ES-I3 (cell line): ENCODE data around the gene ENHO.
"Not testable (repeated sequence)": the region's sequence is repeated elsewhere in the genome, so short reads cannot be mapped to it uniquely, and the experiment has no call there.

Experiments used
- H3K36me3 ChIP-seq: 2 replicates; pipeline ENCODE4 v1.6.1; 2013; ENCODE audit warnings: mild to moderate bottlenecking, low read length, control low read depth, moderate library complexity; ENCODE audit not compliant: insufficient read depth
- H3K4me1 ChIP-seq: 2 replicates; pipeline ENCODE4 v1.6.1; 2013; ENCODE audit warnings: mild to moderate bottlenecking, control low read depth, low read length; ENCODE audit not compliant: insufficient read depth
- H3K9ac ChIP-seq: 2 replicates; pipeline ENCODE4 v1.6.1; 2013; ENCODE audit warnings: low read depth, mild to moderate bottlenecking, low read length, moderate library complexity
- H3K9me3 ChIP-seq: 2 replicates; pipeline ENCODE4 v1.6.1; 2013; ENCODE audit warnings: mild to moderate bottlenecking, low read length, moderate library complexity; ENCODE audit not compliant: control insufficient read depth, insufficient read depth

The ENHO gene

DNA sequence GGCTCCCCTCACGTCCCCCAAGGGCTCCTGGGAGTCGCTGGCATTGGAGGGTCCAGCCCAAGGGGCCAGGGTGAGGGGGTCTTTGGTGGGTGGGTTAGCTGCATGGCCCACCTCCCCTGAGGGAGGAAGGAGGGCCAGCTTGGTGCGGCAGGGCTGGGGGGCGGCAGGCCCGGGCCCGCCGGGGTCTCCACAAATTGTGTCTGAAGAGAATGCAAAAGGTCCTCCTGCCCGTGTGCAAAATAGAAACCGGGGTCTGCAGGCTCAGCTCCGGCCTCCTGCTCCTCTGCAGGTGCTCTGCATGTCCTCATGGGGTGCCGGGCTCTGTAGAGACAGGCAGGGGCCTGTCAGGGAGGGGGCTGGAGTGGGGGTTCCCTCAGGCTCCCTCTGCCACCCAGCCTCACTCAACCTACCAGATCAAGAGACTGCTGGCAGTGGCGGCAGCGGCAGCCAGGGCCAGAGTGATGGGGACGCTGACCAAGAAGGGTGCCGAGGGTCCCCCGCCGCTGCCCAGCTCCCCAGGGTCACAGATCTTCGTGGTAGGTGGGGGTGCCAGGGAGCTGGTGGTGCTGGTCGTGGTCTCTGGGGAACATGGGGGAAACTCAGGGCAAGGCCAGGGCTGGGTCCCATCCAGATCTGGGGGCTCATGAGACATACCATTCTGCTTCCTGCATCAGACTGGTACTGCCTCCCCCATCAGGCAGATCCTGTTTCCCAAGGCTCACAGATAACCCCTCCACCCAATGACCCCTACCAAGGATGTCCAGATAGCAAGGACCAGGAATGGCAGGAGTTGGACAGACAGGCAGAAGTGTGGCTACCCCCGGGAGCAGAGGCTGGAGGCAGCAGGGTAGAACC is 29.2 kb upstream of the ENHO start:
- H3K9ac ChIP-seq: no peak overlapping the region
- no peaks in the 10 kb centered on the region for H3K9me3 ChIP-seq
- H3K36me3 ChIP-seq: no peaks in the 10 kb centered on the region
- H3K4me1 ChIP-seq: peaks cover 11% of the 10 kb centered on the region

DNA sequence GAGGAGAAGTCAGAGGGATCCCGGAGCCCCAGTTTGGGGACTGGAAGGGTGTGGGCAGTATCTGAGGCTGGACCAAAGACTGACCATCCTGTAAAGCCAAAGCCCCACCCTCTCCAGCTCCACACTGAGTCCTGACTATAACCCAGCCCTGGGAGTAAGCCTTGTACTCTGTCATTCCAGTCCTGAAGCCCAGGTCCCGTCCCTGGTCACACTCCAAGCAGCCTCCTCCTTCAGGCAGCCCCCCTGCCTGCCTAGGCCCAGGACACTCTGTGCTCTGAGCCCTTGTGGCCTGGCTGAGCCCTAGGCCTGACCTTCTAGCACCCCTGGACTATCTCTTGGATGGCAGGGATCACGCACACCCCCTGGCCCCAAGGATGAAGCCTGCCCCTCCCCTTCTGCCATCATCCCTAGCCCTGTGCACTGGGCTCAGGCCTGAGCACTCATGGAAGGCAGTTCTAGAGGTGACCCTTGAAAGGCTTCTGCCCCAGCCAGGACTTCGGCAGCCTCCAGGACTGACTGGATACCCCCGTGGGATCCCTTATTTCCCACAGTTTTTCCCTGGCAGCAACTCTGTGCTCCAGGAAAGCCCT is 28.0 kb upstream of the ENHO start:
- H3K4me1 ChIP-seq: peaks cover 11% of the 10 kb centered on the region
- no peaks in the 10 kb centered on the region for H3K9me3 ChIP-seq
- no peak overlapping the region for H3K9ac ChIP-seq
- H3K36me3 ChIP-seq: no peaks in the 10 kb centered on the region

DNA sequence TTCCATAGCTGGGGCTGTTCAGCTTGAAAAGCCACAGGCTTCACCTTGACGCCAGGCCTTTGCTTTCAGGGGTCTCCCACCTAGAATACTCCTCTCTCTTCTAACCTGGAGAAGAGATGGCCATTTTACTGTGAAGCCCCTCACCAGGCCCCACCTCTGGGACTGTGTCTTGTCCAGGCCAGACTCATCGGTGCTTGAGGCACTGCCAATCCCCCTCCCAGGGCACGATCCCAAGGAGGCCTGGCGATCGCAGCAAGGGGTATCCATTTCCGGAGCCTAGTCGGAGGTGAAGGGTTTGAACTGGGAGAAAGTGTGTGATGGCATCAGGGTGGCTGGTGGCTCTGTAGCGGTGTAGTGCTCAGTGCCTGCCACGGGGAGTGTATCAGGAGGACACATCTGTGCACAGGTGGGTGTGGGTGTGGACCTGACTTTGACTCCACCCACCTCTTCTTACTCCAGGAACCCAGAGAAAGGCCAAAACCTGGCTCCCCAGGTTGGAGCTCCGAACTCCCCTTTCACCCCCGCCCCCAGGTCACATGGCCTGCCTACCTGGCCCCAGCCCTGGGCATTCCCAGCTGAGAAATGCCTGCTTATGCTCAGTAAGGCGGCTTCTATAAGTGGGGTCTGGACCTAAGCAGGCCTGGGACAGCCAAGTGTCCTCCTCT is 27.4 kb upstream of the ENHO start:
- Histone ChIP-seq H3K9me3 (no peaks in the 10 kb centered on the region), H3K4me1 (peaks cover 6% of the 10 kb centered on the region), H3K9ac (no peak overlapping the region), H3K36me3 (no peaks in the 10 kb centered on the region)

DNA sequence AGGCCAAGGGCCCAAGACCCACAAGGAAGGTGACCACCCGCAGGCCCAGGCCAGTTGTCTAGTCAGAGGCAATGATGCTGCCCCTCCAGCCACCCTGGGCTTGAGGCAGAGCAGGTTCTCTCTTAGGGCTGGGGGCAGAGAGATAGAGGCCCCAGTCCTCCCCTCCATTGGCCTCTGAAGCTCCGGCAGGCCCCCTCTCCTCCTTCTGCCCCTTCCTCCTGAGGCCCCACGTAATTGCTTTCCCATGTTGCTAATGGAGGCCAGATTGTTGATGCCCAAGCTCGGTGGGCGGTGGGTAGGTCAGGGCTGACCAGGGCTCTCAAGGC is 26.6 kb upstream of the ENHO start:
- Histone ChIP-seq H3K4me1 (0 out of 2 replicates have a peak, but pooled peaks cover under 1% of the 10 kb centered on the region), H3K9me3 (no peaks in the 10 kb centered on the region), H3K9ac (no peak overlapping the region), H3K36me3 (no peaks in the 10 kb centered on the region)

DNA sequence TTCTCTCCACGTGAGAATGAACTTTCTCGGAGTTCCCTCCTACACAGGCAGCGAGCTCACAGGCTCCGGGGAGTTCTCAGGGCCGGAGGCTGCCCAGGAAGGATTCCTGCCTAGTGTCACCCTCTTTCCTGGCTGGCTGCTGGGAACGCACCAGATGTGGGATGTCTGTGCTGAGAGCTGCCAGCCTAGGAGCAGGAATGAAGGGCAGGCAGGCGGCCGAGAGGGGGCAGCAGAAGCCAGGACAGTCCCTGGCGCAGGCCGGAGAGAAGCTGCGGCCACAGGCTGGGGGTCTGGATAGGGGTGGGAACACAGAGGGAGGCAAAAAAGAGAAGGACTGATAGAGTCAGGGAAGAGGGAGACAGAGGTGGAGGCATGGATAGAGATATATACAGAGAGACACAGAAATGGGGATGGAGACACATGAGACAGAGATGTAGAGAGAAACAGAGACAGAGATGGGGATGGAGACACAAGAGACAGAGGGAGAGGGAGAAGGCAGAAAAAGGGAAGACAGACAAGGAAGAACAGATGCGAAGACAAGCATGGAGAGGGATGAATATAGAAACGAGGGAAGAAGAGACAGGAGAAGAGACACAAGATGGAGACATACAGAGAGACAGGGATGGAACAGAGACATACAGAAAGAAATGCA is 25.3 kb upstream of the ENHO start:
- no peaks in the 10 kb centered on the region for H3K4me1 ChIP-seq
- H3K9ac ChIP-seq: no peak overlapping the region
- H3K9me3 ChIP-seq: no peaks in the 10 kb centered on the region
- H3K36me3 ChIP-seq: no peaks in the 10 kb centered on the region

DNA sequence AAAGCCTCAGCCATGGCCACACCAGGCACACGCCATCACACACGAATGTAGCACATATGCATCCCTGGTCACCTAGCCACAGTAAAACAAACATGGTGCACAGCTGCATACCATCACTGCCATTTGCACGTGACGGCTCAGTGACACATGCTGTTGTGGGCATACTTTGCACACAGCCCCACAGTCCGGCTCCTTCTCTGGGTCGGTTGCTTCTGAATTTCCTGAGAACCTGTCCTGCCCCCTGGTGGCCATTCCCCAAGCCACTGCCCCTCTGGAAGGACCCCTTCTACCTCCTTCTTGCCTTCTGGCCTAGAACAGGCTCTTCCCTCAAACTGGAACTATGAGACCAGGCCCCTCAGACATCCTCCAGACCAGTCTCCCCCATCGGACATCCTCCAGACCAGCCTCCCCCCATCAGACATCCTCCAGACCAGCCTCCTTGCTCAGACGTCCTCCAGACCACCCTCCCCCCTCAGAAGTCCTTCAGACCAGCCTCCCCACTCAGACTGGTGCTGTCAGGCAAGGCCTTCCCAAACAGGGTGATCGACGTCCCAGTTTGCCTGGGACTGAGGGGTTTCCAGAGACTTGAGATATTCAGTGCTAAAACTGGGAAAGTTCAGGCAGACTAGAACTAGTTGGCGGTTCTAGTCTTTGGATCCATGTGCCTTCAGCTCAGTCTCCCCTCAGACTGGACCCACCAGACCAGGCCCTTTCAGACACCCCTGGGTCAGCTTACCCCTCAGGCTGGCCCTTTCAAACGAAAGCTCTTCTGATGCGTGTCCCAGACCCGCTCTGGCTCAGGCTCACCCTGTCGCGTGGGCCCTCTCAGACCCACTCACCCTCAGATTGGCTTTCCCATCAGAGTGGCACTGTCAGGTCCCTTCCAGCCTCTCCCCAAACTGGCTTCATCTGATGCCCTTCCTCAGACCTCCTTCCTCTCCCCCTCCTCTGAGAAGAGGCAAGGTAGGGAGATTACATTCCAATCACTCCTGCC is 24.3 kb upstream of the ENHO start:
- Histone ChIP-seq H3K9me3 (no peaks in the 10 kb centered on the region), H3K4me1 (no peaks in the 10 kb centered on the region), H3K36me3 (no peaks in the 10 kb centered on the region), H3K9ac (no peak overlapping the region)

DNA sequence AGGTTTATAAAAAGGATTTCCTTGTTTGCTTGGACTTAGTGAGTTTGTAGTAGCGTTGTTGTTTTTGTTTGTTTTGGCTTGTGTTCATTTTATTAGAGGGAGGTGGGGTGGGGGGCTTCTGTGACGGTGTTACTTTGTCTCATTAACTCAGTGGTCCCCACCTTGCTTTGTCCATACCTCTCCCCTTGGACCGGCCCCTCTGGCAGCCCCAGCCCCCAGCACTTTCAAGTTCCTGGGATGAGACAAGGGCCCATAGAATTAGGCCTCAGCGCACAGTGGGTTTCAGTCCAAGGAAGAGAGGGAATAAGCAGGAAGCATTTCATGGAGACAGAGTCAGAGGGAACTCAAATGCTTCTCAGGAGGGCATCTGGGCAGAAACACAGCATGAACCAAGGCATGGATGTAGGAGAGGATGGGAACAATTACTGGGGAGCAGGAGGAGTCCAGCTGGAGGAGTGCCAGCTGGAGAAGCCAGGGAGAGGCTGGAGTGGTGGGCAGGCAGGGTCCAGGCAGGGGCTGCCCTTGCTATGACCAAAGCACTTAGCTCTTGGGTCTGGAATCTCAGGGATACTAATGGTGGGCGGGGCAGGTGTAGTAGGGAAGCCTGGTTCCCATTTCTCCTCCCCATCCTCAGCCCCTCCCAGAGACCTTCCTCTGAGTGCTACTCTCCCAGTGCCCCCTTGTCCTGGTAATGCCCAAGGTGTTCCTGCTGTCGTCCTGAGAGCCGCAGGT is 23.5 kb upstream of the ENHO start:
- Histone ChIP-seq H3K4me1 (no peaks in the 10 kb centered on the region), H3K9me3 (no peaks in the 10 kb centered on the region), H3K36me3 (no peaks in the 10 kb centered on the region), H3K9ac (no peak overlapping the region)

DNA sequence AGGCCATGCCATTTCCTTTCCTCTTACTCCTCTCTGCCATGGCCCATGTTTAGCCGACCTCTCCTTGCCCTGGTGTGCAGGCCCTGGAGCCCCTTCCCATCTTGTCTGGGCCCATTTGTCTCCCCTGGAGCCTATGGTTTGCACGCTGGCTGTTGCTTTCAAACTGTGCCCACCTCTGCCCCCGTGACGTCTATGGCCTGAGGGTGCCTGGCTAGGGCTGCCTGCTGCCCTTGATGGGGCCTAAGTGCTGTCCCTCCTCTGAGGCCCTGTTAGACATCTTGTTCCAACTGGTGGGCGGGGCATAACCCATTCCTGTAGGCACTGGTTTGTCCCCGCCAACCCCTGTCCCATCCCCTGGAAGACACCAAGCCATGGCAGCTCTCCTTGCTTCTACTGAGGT is 22.7 kb upstream of the ENHO start:
- H3K9ac ChIP-seq: no peak overlapping the region
- no peaks in the 10 kb centered on the region for H3K36me3 ChIP-seq
- H3K4me1 ChIP-seq: no peaks in the 10 kb centered on the region
- no peaks in the 10 kb centered on the region for H3K9me3 ChIP-seq

DNA sequence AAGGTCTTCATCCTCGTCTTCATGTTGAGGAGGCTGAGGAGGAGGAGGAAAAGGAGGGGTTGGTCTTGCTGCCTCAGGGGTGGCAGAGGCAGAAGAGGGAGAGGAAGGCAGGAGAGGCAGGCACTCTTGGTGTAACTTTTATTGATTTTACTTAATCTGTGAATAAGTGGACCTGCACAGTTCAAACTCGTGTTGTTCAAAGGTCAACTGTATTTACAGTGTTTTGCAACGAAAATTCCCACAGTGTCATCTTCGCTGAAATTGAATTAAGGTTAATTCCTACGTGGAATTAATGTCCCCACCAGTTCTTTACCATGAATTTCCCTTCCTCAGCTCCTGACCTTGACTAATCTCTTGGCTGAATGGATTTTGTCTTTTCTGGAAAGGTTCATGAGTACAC is 21.2 kb upstream of the ENHO start:
- H3K4me1 ChIP-seq: no peaks in the 10 kb centered on the region
- no peaks in the 10 kb centered on the region for H3K36me3 ChIP-seq
- H3K9ac ChIP-seq: no peak overlapping the region
- no peaks in the 10 kb centered on the region for H3K9me3 ChIP-seq

DNA sequence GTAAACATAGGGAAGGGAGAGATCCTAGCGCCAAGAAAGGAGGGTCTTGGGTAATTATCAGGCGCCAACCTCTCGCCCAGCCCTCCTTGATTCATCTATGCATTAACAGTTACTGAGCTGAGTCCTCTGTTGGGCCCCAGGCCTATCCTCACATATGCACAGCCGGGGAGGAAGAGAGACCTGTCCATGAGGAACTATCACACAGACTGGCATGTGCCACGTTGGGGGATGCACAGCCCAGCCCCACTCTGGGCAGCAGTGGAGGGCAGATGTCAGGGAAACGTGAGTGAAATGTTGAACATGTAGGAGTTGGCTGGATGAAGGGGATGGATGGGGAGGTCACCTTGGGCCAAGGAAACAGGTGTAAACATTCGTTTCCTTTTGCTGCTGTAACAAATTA is 18.8 kb upstream of the ENHO start:
- Histone ChIP-seq H3K9me3 (no peaks in the 10 kb centered on the region), H3K4me1 (no peaks in the 10 kb centered on the region), H3K36me3 (no peaks in the 10 kb centered on the region), H3K9ac (no peak overlapping the region)

DNA sequence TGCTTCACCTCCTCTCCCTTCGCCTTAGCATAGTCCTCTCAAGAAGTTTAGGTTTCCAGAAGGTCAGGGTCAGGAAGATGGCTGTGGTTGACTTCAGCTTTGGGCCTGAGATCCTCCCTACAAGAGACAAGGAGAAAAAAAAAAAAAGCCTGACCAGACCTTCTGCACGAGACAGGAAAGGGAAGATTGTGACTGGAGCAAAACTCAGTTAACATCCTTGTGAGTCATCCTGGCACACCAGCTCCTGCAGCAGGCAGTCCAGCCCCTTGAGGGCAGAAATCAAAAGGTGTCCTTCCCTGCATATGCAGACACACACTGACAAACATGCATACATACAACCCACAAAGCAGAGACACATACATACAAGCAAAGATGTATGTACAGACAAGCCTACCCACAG is 18.0 kb upstream of the ENHO start:
- H3K9ac ChIP-seq: no peak overlapping the region
- H3K9me3 ChIP-seq: no peaks in the 10 kb centered on the region
- no peaks in the 10 kb centered on the region for H3K4me1 ChIP-seq
- H3K36me3 ChIP-seq: no peaks in the 10 kb centered on the region

DNA sequence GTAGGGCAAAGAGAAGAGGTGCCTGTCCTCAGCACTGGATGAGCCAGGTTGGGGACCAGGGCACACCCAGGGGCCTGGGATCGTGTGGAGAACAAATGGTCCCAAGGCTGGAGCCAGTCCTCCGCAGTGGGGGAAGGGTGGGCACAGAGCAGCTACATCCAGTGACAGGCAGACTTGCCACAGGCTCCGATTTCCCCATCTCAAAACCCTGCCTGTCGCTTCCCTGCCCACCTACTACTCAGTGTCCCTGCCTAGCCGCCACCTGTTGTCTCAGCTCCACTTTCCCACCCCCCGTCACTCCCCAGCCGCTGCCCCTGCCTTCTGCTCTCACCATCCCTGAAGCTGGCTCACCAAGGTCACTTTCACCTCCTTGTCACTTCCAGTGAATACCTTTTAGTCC is 13.9 kb upstream of the ENHO start:
- no peak overlapping the region for H3K9ac ChIP-seq
- H3K36me3 ChIP-seq: no peaks in the 10 kb centered on the region
- H3K4me1 ChIP-seq: no peaks in the 10 kb centered on the region
- H3K9me3 ChIP-seq: no peaks in the 10 kb centered on the region

DNA sequence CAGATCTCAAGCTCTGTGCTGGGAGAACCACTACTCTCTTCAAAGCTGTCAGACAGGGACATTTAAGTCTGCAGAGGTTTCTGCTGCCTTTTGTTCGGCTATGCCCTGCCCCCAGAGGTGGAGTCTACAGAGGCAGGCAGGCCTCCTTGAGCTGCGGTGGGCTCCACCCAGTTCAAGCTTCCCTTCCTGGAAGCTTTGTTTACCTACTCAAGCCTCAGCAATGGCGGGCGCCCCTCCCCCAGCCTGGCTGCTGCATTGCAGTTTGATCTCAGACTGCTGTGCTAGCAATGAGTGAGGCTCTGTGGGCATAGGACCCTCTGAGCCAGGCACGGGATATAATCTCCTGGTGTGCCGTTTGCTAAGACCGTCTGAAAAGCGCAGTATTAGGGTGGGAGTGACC is 9.3 kb upstream of the ENHO start:
- H3K36me3 ChIP-seq, H3K9me3 ChIP-seq, H3K4me1 ChIP-seq, H3K9ac ChIP-seq: not testable (repeated sequence)
